WTC11 (cell line): ENCODE measurements around the gene SGPP1. TPM values are rescaled to one million over a fixed set of nuclear protein-coding genes. Genes with fewer than 3 reads are reported as not detected.
A peak's percentile ranks its signal among the peaks of the same experiment; 100 is the strongest.

Source experiments
- ATAC-seq: fragments of 200-7000 bp; cut with Tn5 transposase; 2 replicates; pipeline ENCODE4 v1.10.0; 2021; ENCODE audit warnings: mild to moderate bottlenecking, moderate library complexity
- CTCF ChIA-PET: fragments of 300-600 bp; sonication (Branson Sonifier 250); formaldehyde crosslinking; loops from one replicate; lab custom pipeline; 2021; ENCODE audit warnings: antibody characterized with exemption; lab: Charles Lee
- POLR2A ChIA-PET: fragments of 350-600 bp; sonication (Branson Sonifier 250); formaldehyde crosslinking; loops from one replicate; lab custom pipeline; 2021; ENCODE audit warnings: antibody characterized with exemption; lab: Charles Lee
- DNase-seq: peaks from one replicate; pipeline ENCODE4 v3.0.0; 2021; ENCODE audit warnings: low spot score
- H3K27ac Mint-ChIP-seq: 2 replicates; pipeline ENCODE4 v1.8.0; 2021; ENCODE audit warnings: mixed read lengths
- H3K27me3 Mint-ChIP-seq: 2 replicates; pipeline ENCODE4 v1.8.0; 2021; ENCODE audit warnings: low read depth, mild to moderate bottlenecking, moderate library complexity, mixed read lengths
- H3K36me3 Mint-ChIP-seq: 2 replicates; pipeline ENCODE4 v1.8.0; 2021; ENCODE audit warnings: mixed read lengths
- H3K4me1 Mint-ChIP-seq: 2 replicates; pipeline ENCODE4 v1.8.0; 2022; ENCODE audit warnings: mixed read lengths
- H3K4me3 Mint-ChIP-seq: 2 replicates; pipeline ENCODE4 v1.8.0; 2021; ENCODE audit warnings: mild to moderate bottlenecking, moderate library complexity, mixed read lengths
- H3K9me3 Mint-ChIP-seq: 2 replicates; pipeline ENCODE4 v1.8.0; 2021; ENCODE audit warnings: mixed read lengths
- CBFB ChIP-seq: sonication (generic); formaldehyde crosslinking; IDR thresholded peaks from 2 replicates; pipeline ENCODE4 v1.8.1; 2022; ENCODE audit warnings: mild to moderate bottlenecking, low read depth, missing genetic modification reagents
- GRHL2 ChIP-seq: fragments of 250-450 bp; sonication (Bioruptor Pico); IDR thresholded peaks from 2 replicates; pipeline ENCODE4 v1.8.0; 2022; ENCODE audit warnings: mild to moderate bottlenecking, moderate library complexity; ENCODE audit not compliant: insufficient replicate concordance, severe bottlenecking
- IRF2 ChIP-seq: sonication (generic); formaldehyde crosslinking; IDR thresholded peaks from 2 replicates; pipeline ENCODE4 v1.8.0; 2022; ENCODE audit warnings: low read depth, missing genetic modification reagents, borderline replicate concordance
- MYBL2 ChIP-seq: sonication (generic); formaldehyde crosslinking; IDR thresholded peaks from 2 replicates; pipeline ENCODE4 v1.8.1; 2023; ENCODE audit warnings: mild to moderate bottlenecking, moderate library complexity, missing genetic modification reagents
- NFYB ChIP-seq: sonication (generic); formaldehyde crosslinking; conservative IDR thresholded peaks from 2 replicates; pipeline ENCODE4 v1.8.0; 2022; ENCODE audit warnings: low read depth, missing genetic modification reagents
- TP53 ChIP-seq: sonication (generic); formaldehyde crosslinking; IDR thresholded peaks from 2 replicates; pipeline ENCODE4 v1.8.1; 2023; ENCODE audit warnings: mild to moderate bottlenecking, missing genetic modification reagents
- ZBTB21 ChIP-seq: sonication (generic); formaldehyde crosslinking; IDR thresholded peaks from 2 replicates; pipeline ENCODE4 v1.8.1; 2023; ENCODE audit warnings: mild to moderate bottlenecking, missing genetic modification reagents, borderline replicate concordance
- ZNF396 ChIP-seq: fragments of 250-450 bp; sonication (Bioruptor Pico); IDR thresholded peaks from 2 replicates; pipeline ENCODE4 v1.8.0; 2021; ENCODE audit warnings: mild to moderate bottlenecking, moderate library complexity, borderline replicate concordance
- total RNA-seq: library from RNA; stranded (reverse); gene quantifications from 3 replicates; pipeline ENCODE4 v1.2.3, GENCODE V29; 2021
- TF ChIP-seq, protein P1 (sequence below): sonication (generic); formaldehyde crosslinking; IDR thresholded peaks from 2 replicates; pipeline ENCODE4 v1.8.1; 2022; ENCODE audit warnings: low read depth, mild to moderate bottlenecking, moderate library complexity, missing genetic modification reagents, borderline replicate concordance
- TF ChIP-seq, protein P2 (sequence below): fragments of 250-450 bp; sonication (Bioruptor Pico); IDR thresholded peaks from 2 replicates; pipeline ENCODE4 v2.1.2; 2022; ENCODE audit warnings: mild to moderate bottlenecking, moderate library complexity
- TF ChIP-seq, protein P3 (sequence below): sonication (generic); formaldehyde crosslinking; IDR thresholded peaks from 2 replicates; pipeline ENCODE4 v1.8.0; 2022; ENCODE audit warnings: missing genetic modification reagents
- TF ChIP-seq, protein P4 (sequence below): sonication (generic); formaldehyde crosslinking; IDR thresholded peaks from 2 replicates; pipeline ENCODE4 v1.8.1; 2023; ENCODE audit warnings: mild to moderate bottlenecking, missing genetic modification reagents
- TF ChIP-seq, protein P5 (sequence below): sonication (generic); formaldehyde crosslinking; conservative IDR thresholded peaks from 2 replicates; pipeline ENCODE4 v1.8.1; 2023; ENCODE audit warnings: mild to moderate bottlenecking, low read depth, missing genetic modification reagents, moderate library complexity
- TF ChIP-seq, protein P6 (sequence below): sonication (generic); formaldehyde crosslinking; IDR thresholded peaks from 2 replicates; pipeline ENCODE4 v1.8.1; 2022; ENCODE audit warnings: mild to moderate bottlenecking, moderate library complexity, missing genetic modification reagents
- TF ChIP-seq, protein P7 (sequence below): sonication (generic); formaldehyde crosslinking; IDR thresholded peaks from 2 replicates; pipeline ENCODE4 v1.8.0; 2023; ENCODE audit warnings: mild to moderate bottlenecking, missing genetic modification reagents
- TF ChIP-seq, protein P8 (sequence below): sonication (generic); formaldehyde crosslinking; IDR thresholded peaks from 2 replicates; pipeline ENCODE4 v1.8.0; 2022; ENCODE audit warnings: mild to moderate bottlenecking, missing genetic modification reagents
- TF ChIP-seq, protein P9 (sequence below): sonication (generic); formaldehyde crosslinking; conservative IDR thresholded peaks from 2 replicates; pipeline ENCODE4 v1.8.1; 2022; ENCODE audit warnings: mild to moderate bottlenecking, missing genetic modification reagents

Gene SGPP1
- total RNA-seq, 1 experiment from 2014 or later = 8.5 TPM

DNA sequence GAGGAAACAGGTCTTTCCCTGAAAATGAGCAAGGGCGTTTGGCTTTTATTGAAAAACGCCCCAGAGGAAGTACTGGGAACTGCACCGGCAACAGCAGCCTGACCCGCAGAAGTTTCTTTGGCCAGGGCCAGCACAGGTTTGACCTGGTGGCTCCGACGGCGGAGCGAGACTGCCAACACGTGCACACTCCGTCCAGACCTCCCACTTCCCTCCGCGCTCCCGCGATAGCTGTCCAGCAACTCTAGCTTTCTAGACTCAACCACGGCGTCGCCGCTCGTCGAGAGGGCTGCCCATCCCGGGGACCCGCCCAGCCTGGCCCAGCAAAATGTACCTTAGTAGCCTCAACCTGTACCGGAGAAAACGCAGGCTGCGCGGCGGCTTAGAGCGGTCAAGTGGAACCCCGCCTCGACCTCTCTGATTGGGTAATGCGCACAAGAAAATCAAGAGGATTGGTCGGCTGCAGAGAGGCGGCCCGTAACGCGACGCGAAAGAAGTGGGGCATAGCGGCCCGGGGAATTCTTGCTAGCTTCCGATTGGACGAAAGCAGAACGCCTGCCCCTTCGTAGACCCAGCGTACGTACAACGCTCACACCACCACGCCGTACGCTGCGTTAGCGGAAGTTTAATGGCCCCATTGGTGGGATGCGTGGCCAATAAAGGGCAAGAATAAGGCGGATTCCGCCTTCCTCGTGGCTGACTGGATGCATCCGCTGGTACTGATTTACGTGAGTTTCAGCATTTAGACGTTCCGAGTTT, 86.2 kb downstream of the SGPP1 start, which contains the start of gene WDR89 (continued):
- no peak for TF ChIP-seq IRF2 (CRISPR knock-in tag)
- TF ChIP-seq CBFB (CRISPR knock-in tag) = no peak
- TF ChIP-seq, all 79 proteins: peak for 31

DNA sequence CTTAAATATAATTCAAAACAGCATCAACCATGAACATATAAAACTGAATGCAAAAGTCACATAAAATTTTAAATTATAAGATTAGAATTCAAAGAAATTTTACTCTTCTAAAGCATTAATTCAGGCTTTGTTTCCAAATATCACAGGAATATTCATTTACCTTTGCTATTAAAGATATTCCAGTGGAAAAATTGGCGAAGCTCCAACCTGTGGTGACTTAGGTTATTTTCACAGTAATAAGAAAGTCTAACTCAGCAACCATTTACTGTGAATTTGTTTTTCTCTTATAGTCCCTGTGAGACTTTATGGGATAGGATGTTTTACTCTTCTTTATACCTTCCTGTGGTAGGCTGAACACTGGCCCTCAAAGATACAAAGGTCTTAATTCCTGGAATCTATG, 89.4 kb downstream of the SGPP1 start:
- Mint-ChIP-seq H3K36me3 (peaks cover 45% of the 10 kb centered on the region), H3K4me3 (no peak overlapping the region; the same call in 1 of the 2 replicates), H3K9me3 (peaks cover 28% of the 10 kb centered on the region), H3K27ac (peak overlapping the region; percentile 1; the same call in 1 of the 2 replicates), H3K27me3 (no peaks in the 10 kb centered on the region; the same call in 1 of the 2 replicates), H3K4me1 (peaks cover 18% of the 10 kb centered on the region)
- DNase-seq (no peak), ATAC-seq (no peak)
- CTCF ChIA-PET = no interaction called here
- POLR2A ChIA-PET = no interaction called here
- TF ChIP-seq, protein P1, sequence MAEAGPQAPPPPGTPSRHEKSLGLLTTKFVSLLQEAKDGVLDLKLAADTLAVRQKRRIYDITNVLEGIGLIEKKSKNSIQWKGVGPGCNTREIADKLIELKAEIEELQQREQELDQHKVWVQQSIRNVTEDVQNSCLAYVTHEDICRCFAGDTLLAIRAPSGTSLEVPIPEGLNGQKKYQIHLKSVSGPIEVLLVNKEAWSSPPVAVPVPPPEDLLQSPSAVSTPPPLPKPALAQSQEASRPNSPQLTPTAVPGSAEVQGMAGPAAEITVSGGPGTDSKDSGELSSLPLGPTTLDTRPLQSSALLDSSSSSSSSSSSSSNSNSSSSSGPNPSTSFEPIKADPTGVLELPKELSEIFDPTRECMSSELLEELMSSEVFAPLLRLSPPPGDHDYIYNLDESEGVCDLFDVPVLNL (CRISPR knock-in tag) = no peak
- no peak for TF ChIP-seq NFYB (CRISPR knock-in tag)
- TF ChIP-seq ZBTB21 (CRISPR knock-in tag) = no peak
- TF ChIP-seq, protein P2, sequence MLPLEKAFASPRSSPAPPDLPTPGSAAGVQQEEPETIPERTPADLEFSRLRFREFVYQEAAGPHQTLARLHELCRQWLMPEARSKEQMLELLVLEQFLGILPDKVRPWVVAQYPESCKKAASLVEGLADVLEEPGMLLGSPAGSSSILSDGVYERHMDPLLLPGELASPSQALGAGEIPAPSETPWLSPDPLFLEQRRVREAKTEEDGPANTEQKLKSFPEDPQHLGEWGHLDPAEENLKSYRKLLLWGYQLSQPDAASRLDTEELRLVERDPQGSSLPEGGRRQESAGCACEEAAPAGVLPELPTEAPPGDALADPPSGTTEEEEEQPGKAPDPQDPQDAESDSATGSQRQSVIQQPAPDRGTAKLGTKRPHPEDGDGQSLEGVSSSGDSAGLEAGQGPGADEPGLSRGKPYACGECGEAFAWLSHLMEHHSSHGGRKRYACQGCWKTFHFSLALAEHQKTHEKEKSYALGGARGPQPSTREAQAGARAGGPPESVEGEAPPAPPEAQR (CRISPR knock-in tag) = no peak
- TF ChIP-seq, protein P3, sequence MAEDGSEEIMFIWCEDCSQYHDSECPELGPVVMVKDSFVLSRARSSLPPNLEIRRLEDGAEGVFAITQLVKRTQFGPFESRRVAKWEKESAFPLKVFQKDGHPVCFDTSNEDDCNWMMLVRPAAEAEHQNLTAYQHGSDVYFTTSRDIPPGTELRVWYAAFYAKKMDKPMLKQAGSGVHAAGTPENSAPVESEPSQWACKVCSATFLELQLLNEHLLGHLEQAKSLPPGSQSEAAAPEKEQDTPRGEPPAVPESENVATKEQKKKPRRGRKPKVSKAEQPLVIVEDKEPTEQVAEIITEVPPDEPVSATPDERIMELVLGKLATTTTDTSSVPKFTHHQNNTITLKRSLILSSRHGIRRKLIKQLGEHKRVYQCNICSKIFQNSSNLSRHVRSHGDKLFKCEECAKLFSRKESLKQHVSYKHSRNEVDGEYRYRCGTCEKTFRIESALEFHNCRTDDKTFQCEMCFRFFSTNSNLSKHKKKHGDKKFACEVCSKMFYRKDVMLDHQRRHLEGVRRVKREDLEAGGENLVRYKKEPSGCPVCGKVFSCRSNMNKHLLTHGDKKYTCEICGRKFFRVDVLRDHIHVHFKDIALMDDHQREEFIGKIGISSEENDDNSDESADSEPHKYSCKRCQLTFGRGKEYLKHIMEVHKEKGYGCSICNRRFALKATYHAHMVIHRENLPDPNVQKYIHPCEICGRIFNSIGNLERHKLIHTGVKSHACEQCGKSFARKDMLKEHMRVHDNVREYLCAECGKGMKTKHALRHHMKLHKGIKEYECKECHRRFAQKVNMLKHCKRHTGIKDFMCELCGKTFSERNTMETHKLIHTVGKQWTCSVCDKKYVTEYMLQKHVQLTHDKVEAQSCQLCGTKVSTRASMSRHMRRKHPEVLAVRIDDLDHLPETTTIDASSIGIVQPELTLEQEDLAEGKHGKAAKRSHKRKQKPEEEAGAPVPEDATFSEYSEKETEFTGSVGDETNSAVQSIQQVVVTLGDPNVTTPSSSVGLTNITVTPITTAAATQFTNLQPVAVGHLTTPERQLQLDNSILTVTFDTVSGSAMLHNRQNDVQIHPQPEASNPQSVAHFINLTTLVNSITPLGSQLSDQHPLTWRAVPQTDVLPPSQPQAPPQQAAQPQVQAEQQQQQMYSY (CRISPR knock-in tag) = no peak
- TF ChIP-seq, protein P4, sequence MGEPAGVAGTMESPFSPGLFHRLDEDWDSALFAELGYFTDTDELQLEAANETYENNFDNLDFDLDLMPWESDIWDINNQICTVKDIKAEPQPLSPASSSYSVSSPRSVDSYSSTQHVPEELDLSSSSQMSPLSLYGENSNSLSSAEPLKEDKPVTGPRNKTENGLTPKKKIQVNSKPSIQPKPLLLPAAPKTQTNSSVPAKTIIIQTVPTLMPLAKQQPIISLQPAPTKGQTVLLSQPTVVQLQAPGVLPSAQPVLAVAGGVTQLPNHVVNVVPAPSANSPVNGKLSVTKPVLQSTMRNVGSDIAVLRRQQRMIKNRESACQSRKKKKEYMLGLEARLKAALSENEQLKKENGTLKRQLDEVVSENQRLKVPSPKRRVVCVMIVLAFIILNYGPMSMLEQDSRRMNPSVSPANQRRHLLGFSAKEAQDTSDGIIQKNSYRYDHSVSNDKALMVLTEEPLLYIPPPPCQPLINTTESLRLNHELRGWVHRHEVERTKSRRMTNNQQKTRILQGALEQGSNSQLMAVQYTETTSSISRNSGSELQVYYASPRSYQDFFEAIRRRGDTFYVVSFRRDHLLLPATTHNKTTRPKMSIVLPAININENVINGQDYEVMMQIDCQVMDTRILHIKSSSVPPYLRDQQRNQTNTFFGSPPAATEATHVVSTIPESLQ (CRISPR knock-in tag) = no peak
- TF ChIP-seq, protein P5, sequence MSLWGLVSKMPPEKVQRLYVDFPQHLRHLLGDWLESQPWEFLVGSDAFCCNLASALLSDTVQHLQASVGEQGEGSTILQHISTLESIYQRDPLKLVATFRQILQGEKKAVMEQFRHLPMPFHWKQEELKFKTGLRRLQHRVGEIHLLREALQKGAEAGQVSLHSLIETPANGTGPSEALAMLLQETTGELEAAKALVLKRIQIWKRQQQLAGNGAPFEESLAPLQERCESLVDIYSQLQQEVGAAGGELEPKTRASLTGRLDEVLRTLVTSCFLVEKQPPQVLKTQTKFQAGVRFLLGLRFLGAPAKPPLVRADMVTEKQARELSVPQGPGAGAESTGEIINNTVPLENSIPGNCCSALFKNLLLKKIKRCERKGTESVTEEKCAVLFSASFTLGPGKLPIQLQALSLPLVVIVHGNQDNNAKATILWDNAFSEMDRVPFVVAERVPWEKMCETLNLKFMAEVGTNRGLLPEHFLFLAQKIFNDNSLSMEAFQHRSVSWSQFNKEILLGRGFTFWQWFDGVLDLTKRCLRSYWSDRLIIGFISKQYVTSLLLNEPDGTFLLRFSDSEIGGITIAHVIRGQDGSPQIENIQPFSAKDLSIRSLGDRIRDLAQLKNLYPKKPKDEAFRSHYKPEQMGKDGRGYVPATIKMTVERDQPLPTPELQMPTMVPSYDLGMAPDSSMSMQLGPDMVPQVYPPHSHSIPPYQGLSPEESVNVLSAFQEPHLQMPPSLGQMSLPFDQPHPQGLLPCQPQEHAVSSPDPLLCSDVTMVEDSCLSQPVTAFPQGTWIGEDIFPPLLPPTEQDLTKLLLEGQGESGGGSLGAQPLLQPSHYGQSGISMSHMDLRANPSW (CRISPR knock-in tag) = no peak
- TF ChIP-seq, protein P6, sequence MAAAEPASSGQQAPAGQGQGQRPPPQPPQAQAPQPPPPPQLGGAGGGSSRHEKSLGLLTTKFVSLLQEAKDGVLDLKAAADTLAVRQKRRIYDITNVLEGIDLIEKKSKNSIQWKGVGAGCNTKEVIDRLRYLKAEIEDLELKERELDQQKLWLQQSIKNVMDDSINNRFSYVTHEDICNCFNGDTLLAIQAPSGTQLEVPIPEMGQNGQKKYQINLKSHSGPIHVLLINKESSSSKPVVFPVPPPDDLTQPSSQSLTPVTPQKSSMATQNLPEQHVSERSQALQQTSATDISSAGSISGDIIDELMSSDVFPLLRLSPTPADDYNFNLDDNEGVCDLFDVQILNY = no peak
- TF ChIP-seq, protein P7, sequence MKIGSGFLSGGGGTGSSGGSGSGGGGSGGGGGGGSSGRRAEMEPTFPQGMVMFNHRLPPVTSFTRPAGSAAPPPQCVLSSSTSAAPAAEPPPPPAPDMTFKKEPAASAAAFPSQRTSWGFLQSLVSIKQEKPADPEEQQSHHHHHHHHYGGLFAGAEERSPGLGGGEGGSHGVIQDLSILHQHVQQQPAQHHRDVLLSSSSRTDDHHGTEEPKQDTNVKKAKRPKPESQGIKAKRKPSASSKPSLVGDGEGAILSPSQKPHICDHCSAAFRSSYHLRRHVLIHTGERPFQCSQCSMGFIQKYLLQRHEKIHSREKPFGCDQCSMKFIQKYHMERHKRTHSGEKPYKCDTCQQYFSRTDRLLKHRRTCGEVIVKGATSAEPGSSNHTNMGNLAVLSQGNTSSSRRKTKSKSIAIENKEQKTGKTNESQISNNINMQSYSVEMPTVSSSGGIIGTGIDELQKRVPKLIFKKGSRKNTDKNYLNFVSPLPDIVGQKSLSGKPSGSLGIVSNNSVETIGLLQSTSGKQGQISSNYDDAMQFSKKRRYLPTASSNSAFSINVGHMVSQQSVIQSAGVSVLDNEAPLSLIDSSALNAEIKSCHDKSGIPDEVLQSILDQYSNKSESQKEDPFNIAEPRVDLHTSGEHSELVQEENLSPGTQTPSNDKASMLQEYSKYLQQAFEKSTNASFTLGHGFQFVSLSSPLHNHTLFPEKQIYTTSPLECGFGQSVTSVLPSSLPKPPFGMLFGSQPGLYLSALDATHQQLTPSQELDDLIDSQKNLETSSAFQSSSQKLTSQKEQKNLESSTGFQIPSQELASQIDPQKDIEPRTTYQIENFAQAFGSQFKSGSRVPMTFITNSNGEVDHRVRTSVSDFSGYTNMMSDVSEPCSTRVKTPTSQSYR (CRISPR knock-in tag) = no peak
- no peak for TF ChIP-seq IRF2 (CRISPR knock-in tag)
- TF ChIP-seq ZNF396 = no peak
- TF ChIP-seq, protein P8, sequence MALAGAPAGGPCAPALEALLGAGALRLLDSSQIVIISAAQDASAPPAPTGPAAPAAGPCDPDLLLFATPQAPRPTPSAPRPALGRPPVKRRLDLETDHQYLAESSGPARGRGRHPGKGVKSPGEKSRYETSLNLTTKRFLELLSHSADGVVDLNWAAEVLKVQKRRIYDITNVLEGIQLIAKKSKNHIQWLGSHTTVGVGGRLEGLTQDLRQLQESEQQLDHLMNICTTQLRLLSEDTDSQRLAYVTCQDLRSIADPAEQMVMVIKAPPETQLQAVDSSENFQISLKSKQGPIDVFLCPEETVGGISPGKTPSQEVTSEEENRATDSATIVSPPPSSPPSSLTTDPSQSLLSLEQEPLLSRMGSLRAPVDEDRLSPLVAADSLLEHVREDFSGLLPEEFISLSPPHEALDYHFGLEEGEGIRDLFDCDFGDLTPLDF (CRISPR knock-in tag) = no peak
- TF ChIP-seq TP53 (CRISPR knock-in tag) = no peak
- no peak for TF ChIP-seq MYBL2 (CRISPR knock-in tag)
- no peak for TF ChIP-seq GRHL2 (CRISPR knock-in tag)
- TF ChIP-seq, protein P9, sequence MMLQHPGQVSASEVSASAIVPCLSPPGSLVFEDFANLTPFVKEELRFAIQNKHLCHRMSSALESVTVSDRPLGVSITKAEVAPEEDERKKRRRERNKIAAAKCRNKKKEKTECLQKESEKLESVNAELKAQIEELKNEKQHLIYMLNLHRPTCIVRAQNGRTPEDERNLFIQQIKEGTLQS (CRISPR knock-in tag) = no peak
